HepG2 (cell line): Measurements from ENCODE around the gene ZNRF4. TPM values are rescaled to one million over a fixed set of nuclear protein-coding genes. Genes with fewer than 3 reads are reported as not detected.

Experiments used
- KAT8 ChIP-seq: IDR thresholded peaks from 2 replicates; pipeline ENCODE4 v1.6.1; 2016; ENCODE audit warnings: missing genetic modification reagents, missing compliant biosample characterization
- RBAK ChIP-seq: sonication (generic); formaldehyde crosslinking; IDR thresholded peaks from 2 replicates; pipeline ENCODE4 v1.5.1; 2020; ENCODE audit warnings: mild to moderate bottlenecking, missing genetic modification reagents
- RXRB ChIP-seq: IDR thresholded peaks from 2 replicates; pipeline ENCODE4 v1.6.1; 2016; ENCODE audit warnings: borderline replicate concordance, missing genetic modification reagents, missing compliant biosample characterization
- TAF1 ChIP-seq: sonication (generic); formaldehyde crosslinking; IDR thresholded peaks from 2 replicates; pipeline ENCODE4 v1.4.0; 2020; ENCODE audit warnings: missing genetic modification reagents
- ZNF101 ChIP-seq: sonication (generic); formaldehyde crosslinking; IDR thresholded peaks from 2 replicates; pipeline ENCODE4 v1.4.0; 2020; ENCODE audit warnings: mild to moderate bottlenecking, low read depth, missing genetic modification reagents, borderline replicate concordance
- ZNF773 ChIP-seq: sonication (generic); formaldehyde crosslinking; IDR thresholded peaks from 2 replicates; pipeline ENCODE4 v1.4.0; 2020; ENCODE audit warnings: missing genetic modification reagents, borderline replicate concordance
- ZNF878 ChIP-seq: sonication (generic); formaldehyde crosslinking; IDR thresholded peaks from 2 replicates; pipeline ENCODE4 v1.8.1; 2023; ENCODE audit warnings: mild to moderate bottlenecking, missing genetic modification reagents, moderate library complexity
- polyA plus RNA-seq, 8 experiments: library from polyadenylated mRNA; depleted of rRNA in 3 of 8; stranded (reverse) in 7 of 8; unstranded in 1 of 8; fragments of >200 nt; fragmentation: Illumina TruSeq in 4 of 8; extraction: Trizol in 4 of 8; gene quantifications; 2 replicates each; pipeline versions ENCODE4 v1.2.1 to v1.2.3, GENCODE V29; 2011 to 2016; ENCODE audit warnings: low read depth in 4 of 8, missing spikeins in 1 of 8, mixed read lengths in 1 of 8; ENCODE audit not compliant: insufficient read depth in 1 of 8
- total RNA-seq, 5 experiments: library from RNA; depleted of rRNA; stranded (reverse); fragments of >200 nt; fragmentation: Illumina TruSeq; extraction: Trizol; gene quantifications; 2 replicates each; pipeline ENCODE4 v1.2.3, GENCODE V29; 2016; ENCODE audit warnings: low read depth in 1 of 5
- TF ChIP-seq, protein P1 (sequence below): sonication (generic); formaldehyde crosslinking; IDR thresholded peaks from 2 replicates; pipeline ENCODE4 v1.4.0; 2020; ENCODE audit warnings: missing genetic modification reagents
- TF ChIP-seq, protein P2 (sequence below): IDR thresholded peaks from 2 replicates; pipeline ENCODE4 v1.6.1; 2012; ENCODE audit warnings: low read depth, low read length, improper control_type of control experiment
- TF ChIP-seq, protein P3 (sequence below): sonication (generic); formaldehyde crosslinking; IDR thresholded peaks from 2 replicates; pipeline ENCODE4 v1.5.0; 2020; ENCODE audit warnings: missing genetic modification reagents
- TF ChIP-seq, protein P4 (sequence below): sonication (generic); formaldehyde crosslinking; IDR thresholded peaks from 2 replicates; pipeline ENCODE4 v1.5.0; 2020; ENCODE audit warnings: mild to moderate bottlenecking, missing genetic modification reagents, moderate library complexity
- TF ChIP-seq, protein P5 (sequence below): sonication (generic); formaldehyde crosslinking; conservative IDR thresholded peaks from 2 replicates; pipeline ENCODE4 v1.4.0; 2020; ENCODE audit warnings: mild to moderate bottlenecking, missing genetic modification reagents, moderate library complexity
- TF ChIP-seq, protein P6 (sequence below): sonication (generic); formaldehyde crosslinking; IDR thresholded peaks from 2 replicates; pipeline ENCODE4 v1.5.1; 2020; ENCODE audit warnings: mild to moderate bottlenecking, missing genetic modification reagents, moderate library complexity

The ZNRF4 gene
- total and polyA plus RNA-seq, 2 of the 13 experiments (the other 11 are each of a cell fraction or from before 2014, with no cell fraction given), result not detected

DNA sequence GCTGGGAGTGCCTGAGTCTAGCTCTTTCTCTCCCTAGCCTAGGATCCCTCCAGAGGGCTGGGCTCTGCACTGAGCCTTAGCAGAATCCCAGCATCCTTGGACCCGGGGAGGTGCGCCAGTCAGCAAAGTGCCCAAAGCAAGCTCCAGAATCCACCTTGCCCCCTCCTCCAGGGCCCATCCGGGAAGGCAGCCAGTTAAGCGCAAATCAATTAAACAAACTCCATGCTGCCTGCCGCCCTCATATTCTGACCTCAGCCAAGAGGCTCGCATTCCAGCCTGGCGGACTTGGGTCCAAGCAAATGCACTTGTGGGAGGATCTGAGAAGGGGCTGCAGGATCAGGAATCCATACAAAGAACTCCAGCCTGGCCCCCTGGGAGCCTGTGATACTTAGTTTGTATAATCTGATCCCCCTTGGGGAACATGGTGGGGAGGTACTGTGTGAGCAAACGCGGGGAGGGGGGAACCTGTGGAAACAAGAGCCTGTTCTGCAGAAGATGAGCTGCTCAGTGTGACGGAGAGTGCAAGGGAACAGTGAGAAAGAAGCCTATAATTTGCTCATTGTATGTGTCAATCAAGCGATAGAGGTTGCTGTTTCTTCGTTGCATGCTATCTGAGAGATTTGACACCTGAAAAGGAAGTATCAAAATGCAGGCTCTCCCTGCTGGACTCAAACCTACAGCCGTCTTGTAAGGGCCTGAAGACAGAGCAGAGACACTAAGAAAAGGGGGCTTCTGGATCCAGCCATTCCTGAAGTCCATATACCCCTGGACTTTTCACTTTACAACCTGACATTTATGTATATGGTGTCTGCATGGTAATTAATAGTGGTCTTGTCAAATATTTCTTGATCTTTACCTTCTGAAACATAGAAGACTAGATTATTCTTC is 29.4 kb downstream of the ZNRF4 start (continued):
- TF ChIP-seq, protein P1, sequence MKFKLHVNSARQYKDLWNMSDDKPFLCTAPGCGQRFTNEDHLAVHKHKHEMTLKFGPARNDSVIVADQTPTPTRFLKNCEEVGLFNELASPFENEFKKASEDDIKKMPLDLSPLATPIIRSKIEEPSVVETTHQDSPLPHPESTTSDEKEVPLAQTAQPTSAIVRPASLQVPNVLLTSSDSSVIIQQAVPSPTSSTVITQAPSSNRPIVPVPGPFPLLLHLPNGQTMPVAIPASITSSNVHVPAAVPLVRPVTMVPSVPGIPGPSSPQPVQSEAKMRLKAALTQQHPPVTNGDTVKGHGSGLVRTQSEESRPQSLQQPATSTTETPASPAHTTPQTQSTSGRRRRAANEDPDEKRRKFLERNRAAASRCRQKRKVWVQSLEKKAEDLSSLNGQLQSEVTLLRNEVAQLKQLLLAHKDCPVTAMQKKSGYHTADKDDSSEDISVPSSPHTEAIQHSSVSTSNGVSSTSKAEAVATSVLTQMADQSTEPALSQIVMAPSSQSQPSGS (CRISPR knock-in tag), result 0 out of 2 replicates have a peak, but pooled peaks have one; percentile 57
- TF ChIP-seq, protein P2, sequence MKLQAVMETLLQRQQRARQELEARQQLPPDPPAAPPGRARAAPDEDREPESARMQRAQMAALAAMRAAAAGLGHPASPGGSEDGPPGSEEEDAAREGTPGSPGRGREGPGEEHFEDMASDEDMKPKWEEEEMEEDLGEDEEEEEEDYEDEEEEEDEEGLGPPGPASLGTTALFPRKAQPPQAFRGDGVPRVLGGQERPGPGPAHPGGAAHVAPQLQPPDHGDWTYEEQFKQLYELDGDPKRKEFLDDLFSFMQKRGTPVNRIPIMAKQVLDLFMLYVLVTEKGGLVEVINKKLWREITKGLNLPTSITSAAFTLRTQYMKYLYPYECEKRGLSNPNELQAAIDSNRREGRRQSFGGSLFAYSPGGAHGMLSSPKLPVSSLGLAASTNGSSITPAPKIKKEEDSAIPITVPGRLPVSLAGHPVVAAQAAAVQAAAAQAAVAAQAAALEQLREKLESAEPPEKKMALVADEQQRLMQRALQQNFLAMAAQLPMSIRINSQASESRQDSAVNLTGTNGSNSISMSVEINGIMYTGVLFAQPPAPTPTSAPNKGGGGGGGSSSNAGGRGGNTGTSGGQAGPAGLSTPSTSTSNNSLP, result peak; percentile 58
- TF ChIP-seq, protein P3, sequence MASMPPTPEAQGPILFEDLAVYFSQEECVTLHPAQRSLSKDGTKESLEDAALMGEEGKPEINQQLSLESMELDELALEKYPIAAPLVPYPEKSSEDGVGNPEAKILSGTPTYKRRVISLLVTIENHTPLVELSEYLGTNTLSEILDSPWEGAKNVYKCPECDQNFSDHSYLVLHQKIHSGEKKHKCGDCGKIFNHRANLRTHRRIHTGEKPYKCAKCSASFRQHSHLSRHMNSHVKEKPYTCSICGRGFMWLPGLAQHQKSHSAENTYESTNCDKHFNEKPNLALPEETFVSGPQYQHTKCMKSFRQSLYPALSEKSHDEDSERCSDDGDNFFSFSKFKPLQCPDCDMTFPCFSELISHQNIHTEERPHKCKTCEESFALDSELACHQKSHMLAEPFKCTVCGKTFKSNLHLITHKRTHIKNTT (CRISPR knock-in tag), result no peak
- TF ChIP-seq KAT8 (CRISPR knock-in tag), result no peak
- no peak for TF ChIP-seq RBAK
- TF ChIP-seq TAF1, result no peak
- TF ChIP-seq, protein P4, sequence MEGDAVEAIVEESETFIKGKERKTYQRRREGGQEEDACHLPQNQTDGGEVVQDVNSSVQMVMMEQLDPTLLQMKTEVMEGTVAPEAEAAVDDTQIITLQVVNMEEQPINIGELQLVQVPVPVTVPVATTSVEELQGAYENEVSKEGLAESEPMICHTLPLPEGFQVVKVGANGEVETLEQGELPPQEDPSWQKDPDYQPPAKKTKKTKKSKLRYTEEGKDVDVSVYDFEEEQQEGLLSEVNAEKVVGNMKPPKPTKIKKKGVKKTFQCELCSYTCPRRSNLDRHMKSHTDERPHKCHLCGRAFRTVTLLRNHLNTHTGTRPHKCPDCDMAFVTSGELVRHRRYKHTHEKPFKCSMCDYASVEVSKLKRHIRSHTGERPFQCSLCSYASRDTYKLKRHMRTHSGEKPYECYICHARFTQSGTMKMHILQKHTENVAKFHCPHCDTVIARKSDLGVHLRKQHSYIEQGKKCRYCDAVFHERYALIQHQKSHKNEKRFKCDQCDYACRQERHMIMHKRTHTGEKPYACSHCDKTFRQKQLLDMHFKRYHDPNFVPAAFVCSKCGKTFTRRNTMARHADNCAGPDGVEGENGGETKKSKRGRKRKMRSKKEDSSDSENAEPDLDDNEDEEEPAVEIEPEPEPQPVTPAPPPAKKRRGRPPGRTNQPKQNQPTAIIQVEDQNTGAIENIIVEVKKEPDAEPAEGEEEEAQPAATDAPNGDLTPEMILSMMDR (CRISPR knock-in tag), result peak; percentile 19; the same call in 1 of the 2 replicates
- TF ChIP-seq ZNF773 (CRISPR knock-in tag), result no peak
- TF ChIP-seq, protein P5, sequence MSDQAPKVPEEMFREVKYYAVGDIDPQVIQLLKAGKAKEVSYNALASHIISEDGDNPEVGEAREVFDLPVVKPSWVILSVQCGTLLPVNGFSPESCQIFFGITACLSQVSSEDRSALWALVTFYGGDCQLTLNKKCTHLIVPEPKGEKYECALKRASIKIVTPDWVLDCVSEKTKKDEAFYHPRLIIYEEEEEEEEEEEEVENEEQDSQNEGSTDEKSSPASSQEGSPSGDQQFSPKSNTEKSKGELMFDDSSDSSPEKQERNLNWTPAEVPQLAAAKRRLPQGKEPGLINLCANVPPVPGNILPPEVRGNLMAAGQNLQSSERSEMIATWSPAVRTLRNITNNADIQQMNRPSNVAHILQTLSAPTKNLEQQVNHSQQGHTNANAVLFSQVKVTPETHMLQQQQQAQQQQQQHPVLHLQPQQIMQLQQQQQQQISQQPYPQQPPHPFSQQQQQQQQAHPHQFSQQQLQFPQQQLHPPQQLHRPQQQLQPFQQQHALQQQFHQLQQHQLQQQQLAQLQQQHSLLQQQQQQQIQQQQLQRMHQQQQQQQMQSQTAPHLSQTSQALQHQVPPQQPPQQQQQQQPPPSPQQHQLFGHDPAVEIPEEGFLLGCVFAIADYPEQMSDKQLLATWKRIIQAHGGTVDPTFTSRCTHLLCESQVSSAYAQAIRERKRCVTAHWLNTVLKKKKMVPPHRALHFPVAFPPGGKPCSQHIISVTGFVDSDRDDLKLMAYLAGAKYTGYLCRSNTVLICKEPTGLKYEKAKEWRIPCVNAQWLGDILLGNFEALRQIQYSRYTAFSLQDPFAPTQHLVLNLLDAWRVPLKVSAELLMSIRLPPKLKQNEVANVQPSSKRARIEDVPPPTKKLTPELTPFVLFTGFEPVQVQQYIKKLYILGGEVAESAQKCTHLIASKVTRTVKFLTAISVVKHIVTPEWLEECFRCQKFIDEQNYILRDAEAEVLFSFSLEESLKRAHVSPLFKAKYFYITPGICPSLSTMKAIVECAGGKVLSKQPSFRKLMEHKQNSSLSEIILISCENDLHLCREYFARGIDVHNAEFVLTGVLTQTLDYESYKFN (CRISPR knock-in tag), result peak; percentile 92
- no peak for TF ChIP-seq ZNF878 (CRISPR knock-in tag)
- TF ChIP-seq, protein P6, sequence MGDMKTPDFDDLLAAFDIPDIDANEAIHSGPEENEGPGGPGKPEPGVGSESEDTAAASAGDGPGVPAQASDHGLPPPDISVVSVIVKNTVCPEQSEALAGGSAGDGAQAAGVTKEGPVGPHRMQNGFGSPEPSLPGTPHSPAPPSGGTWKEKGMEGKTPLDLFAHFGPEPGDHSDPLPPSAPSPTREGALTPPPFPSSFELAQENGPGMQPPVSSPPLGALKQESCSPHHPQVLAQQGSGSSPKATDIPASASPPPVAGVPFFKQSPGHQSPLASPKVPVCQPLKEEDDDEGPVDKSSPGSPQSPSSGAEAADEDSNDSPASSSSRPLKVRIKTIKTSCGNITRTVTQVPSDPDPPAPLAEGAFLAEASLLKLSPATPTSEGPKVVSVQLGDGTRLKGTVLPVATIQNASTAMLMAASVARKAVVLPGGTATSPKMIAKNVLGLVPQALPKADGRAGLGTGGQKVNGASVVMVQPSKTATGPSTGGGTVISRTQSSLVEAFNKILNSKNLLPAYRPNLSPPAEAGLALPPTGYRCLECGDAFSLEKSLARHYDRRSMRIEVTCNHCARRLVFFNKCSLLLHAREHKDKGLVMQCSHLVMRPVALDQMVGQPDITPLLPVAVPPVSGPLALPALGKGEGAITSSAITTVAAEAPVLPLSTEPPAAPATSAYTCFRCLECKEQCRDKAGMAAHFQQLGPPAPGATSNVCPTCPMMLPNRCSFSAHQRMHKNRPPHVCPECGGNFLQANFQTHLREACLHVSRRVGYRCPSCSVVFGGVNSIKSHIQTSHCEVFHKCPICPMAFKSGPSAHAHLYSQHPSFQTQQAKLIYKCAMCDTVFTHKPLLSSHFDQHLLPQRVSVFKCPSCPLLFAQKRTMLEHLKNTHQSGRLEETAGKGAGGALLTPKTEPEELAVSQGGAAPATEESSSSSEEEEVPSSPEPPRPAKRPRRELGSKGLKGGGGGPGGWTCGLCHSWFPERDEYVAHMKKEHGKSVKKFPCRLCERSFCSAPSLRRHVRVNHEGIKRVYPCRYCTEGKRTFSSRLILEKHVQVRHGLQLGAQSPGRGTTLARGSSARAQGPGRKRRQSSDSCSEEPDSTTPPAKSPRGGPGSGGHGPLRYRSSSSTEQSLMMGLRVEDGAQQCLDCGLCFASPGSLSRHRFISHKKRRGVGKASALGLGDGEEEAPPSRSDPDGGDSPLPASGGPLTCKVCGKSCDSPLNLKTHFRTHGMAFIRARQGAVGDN (CRISPR knock-in tag), result peak; percentile 58
- peak; percentile 72; the same call in 1 of the 2 replicates for TF ChIP-seq RXRB (CRISPR knock-in tag)
- no peak for TF ChIP-seq ZNF101
